Measurements from ENCODE around the gene PIEZO2. TPM values are rescaled to one million over a fixed set of nuclear protein-coding genes. Genes with fewer than 3 reads are reported as not detected.

Gene PIEZO2
- total and polyA plus RNA-seq, 12 donors, result 0.07 to 1.4 (median 0.25) TPM; not detected in 1

DNA sequence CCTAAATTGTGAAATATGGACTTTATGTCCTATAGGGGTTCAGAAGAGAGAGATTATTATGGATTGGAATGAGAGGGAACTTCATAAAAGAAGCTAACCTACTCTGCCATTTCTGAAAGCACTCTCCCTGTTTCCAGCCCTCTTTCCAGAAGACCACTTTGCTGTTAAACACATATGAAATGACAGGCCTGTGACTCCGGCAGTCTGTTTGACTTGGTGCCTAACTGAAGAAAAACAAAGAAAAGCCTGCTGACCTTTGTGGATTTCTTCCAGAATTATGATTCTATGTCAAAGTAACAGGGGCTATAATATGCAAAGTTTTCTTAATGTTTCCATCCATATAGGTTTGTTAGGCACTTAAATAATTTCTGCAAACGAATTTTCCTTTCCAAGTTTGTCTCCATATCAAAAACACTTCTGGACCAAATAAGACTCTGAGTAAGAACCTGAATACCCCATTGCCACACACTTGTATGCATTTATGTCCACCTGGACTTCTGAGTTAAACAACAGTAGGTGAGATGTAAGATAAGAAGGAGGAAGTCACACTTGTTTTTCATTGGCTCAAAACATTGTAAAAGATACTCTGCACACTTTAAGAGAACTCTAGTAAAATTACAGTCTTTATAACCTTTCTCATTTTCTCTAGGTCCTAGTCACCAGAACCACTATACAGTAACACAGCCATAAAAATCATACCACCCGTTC is 111.7 kb downstream of the PIEZO2 start:
- WGBS, 2 donors, result 78 to 85% methylated on average over 3 of the region's 3 CpGs

GRCh38 chr18:11035814-11036495 is 113.4 kb downstream of the PIEZO2 start:
- 70 to 75% methylated on average over 3 of the region's 3 CpGs for WGBS, 2 donors

More for the DNA sequence above, 111.7 kb downstream of the PIEZO2 start:
- H3K4me1 ChIP-seq, result peaks cover 0 to 3% (median 0%) of the 10 kb centered on the region in 9 donors
- H3K27ac ChIP-seq, result no peak overlapping the region
- H3K27me3 ChIP-seq, result peaks cover 0 to 12% (median 0%) of the 10 kb centered on the region in 7 donors
- no peaks in the 10 kb centered on the region for H3K9me3 ChIP-seq
- ATAC-seq (no peak), DNase-seq (no peak)
- no peak for TF ChIP-seq CTCF (IDR thresholded peaks at IDR 0.05)
- H3K36me3 ChIP-seq, result no peaks in the 10 kb centered on the region
- intact Hi-C loops (cut with DNase I), result loop anchor here in 3 of 10 donors (2.0 to 10.0 kb wide), 3 partner anchors 185 to 517 kb away; no protein-coding TSS in a partner anchor
- H3K4me3 ChIP-seq, result no peak overlapping the region

GRCh38 chr18:11035376-11035775 is 114.0 kb downstream of the PIEZO2 start:
- H3K36me3 ChIP-seq, result no peaks in the 10 kb centered on the region
- TF ChIP-seq CTCF (IDR thresholded peaks at IDR 0.05), result no peak
- DNase-seq (no peak), ATAC-seq (no peak)
- intact Hi-C loops (cut with DNase I), result loop anchor here in 2 of 10 donors (5.0 to 10.0 kb wide), 2 partner anchors 473 to 519 kb away; no protein-coding TSS in a partner anchor
- no peak overlapping the region for H3K27ac ChIP-seq
- no peak overlapping the region for H3K4me3 ChIP-seq
- H3K9me3 ChIP-seq, result no peaks in the 10 kb centered on the region
- 54 to 73% methylated on average over 2 of the region's 2 CpGs for WGBS, 2 donors
- peaks cover 0 to 20% (median 0%) of the 10 kb centered on the region in 7 donors for H3K27me3 ChIP-seq
- H3K4me1 ChIP-seq, result no peaks in the 10 kb centered on the region

More at GRCh38 chr18:11035814-11036495, 113.4 kb downstream of the PIEZO2 start:
- peaks cover 0 to 3% (median 0%) of the 10 kb centered on the region in 9 donors for H3K4me1 ChIP-seq
- TF ChIP-seq CTCF (IDR thresholded peaks at IDR 0.05), result no peak
- no peaks in the 10 kb centered on the region for H3K9me3 ChIP-seq
- no peaks in the 10 kb centered on the region for H3K36me3 ChIP-seq
- H3K27ac ChIP-seq, result no peak overlapping the region
- DNase-seq, result no peak
- no peak for ATAC-seq
- no peak overlapping the region for H3K4me3 ChIP-seq
- peaks cover 0 to 20% (median 0%) of the 10 kb centered on the region in 7 donors for H3K27me3 ChIP-seq
- intact Hi-C loops (cut with DNase I), result loop anchor here in 2 of 10 donors (5.0 to 10.0 kb wide), 2 partner anchors 474 to 519 kb away; no protein-coding TSS in a partner anchor

- Histone ChIP-seq H3K27me3 (peaks cover 0 to 20% (median 0%) of the 10 kb centered on the region in 7 donors), H3K36me3 (no peaks in the 10 kb centered on the region), H3K4me1 (no peaks in the 10 kb centered on the region), H3K9me3 (no peaks in the 10 kb centered on the region), H3K4me3 (no peak overlapping the region), H3K27ac (no peak overlapping the region)
- ATAC-seq, result no peak
- WGBS, 2 donors, result 69% methylated on average over 4 of the region's 4 CpGs
- intact Hi-C loops (cut with DNase I), result loop anchor here in 2 of 10 donors (5.0 to 10.0 kb wide), 2 partner anchors 473 to 520 kb away; no protein-coding TSS in a partner anchor
- DNase-seq, result no peak
- TF ChIP-seq CTCF (IDR thresholded peaks at IDR 0.05), result no peak
Measured at GRCh38 chr18:11034884-11035283, 114.5 kb downstream of the PIEZO2 start.
